Glomerular visceral epithelial cell (primary cell): ENCODE measurements around the gene FBXL15.

Experiments
- DNase-seq: peaks from one replicate; pipeline ENCODE4 v3.0.0-alpha.2; 2016; ENCODE audit errors: extremely low spot score

Gene FBXL15

GRCh38 chr10:102457591-102458150, 37.0 kb downstream of the FBXL15 start:
- no peak for DNase-seq

GRCh38 chr10:102458656-102459055, 38.0 kb downstream of the FBXL15 start:
- no peak for DNase-seq

GRCh38 chr10:102460836-102461186, 40.2 kb downstream of the FBXL15 start:
- DNase-seq: no peak

DNA sequence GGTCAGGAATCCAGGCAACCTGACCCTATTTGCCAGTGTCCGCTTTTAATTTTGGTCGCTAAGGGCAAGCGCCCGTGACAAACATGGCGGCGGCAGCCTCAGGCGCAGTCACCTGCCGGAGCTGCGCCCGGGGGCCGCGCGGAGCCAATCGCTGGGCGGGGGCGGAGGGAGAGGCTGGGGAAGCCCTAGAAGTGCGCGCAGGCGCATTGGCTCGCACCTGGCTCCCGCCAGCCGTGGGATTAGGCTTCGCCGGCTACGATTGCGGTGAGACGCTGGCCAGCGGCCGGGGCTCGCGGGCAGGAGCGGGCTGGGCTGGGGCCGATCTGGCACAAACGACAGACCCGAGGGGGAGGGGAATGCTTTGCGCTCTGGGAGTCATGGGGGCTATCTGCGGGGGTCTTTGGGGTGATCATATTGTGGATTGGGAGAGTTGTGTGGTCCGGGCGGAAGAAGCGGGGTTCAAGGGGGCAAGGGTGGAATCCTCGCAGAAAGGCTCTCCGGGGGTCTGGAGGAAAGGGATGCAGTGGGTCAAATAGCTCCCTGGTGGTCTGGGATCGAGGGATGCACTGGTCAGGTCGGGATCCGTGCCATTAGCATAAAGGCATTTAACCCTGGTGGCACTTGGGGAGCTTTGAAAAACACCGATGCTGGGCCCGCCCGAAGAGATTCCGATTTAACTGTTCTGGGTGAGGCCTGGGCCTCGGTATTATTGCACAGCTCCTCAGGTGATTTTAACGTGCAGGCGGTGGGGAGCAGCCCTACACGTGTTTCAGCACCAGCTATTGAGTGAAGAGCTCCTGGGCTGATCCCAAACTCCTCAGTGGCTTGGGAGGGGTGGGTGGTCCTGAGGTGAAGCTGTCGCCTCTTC, 40.8 kb downstream of the FBXL15 start:
- DNase-seq: peak; percentile 94

GRCh38 chr10:102462512-102463054, 41.9 kb downstream of the FBXL15 start:
- no peak for DNase-seq

DNA sequence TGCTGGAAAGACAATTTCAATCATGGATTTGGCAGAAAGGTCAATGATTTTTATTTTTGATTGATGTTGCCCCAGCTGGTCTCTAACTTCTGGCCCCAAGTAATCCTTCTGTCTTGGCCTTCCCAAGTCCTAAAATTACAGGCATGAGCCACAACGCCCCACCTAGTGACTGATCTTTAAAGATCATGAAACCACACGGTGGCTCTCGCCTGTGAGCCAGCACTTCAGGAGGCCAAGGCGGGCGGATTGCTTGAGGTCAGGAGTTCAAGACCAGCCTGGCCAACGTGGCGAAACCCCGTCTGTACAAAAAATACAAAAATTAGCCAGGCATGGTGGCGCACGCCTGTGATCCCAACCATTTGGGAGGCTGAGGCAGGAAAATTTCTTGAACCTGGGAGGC, 43.3 kb downstream of the FBXL15 start:
- no peak for DNase-seq

- DNase-seq: no peak
Measured at GRCh38 chr10:102465466-102465865, 44.8 kb downstream of the FBXL15 start.

GRCh38 chr10:102467318-102467717, 46.7 kb downstream of the FBXL15 start:
- DNase-seq: no peak

DNA sequence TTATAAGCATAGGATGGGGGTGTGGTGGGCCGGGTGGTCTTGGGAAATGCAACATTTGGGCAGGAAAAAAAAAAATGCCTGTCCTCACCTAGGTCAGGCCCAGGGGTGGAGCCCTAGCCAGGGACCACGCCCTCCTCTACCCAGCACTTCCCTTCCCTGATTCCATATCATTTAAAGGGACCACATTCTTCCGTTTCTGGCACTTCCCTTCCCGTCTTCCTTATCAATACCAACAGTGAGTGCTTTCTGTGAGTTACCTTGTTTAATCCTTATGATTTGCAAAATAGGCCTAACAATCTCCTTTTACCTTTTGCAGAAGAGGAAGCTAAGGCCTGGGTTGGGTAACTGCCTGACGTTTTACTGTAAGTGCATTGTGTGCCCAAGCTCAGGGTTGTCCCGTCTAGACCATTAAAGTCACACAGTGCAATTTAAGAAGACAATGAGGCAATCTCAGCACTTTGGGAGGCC, 47.4 kb downstream of the FBXL15 start:
- DNase-seq: no peak

- no peak for DNase-seq
Measured at GRCh38 chr10:102468683-102469082, 48.0 kb downstream of the FBXL15 start.

GRCh38 chr10:102470579-102471546, 50.2 kb downstream of the FBXL15 start:
- DNase-seq: no peak
